Muscle of back (tissue), 13 donors: ENCODE results near the gene SSBP2. TPM values are rescaled to one million over a fixed set of nuclear protein-coding genes. Genes with fewer than 3 reads are reported as not detected.

Experiments
- DNase-seq, 3 donors: peaks; one replicate each; pipeline versions ENCODE4 v3.0.0 to v3.0.0-alpha.2; 2013
- long read RNA-seq, 9 donors: transcript quantifications; one replicate each; lab custom pipeline, GENCODE V29; 2026
- polyA plus RNA-seq, 10 donors: library from polyadenylated mRNA; unstranded; fragments of 120-200 nt; gene quantifications; one replicate each; pipeline ENCODE4 v1.2.1, GENCODE V29; 2013; ENCODE audit not compliant: insufficient read length in 10 of 10

SSBP2 gene
- 10 to 100 TPM; 50.0 to 76.8 (median 60.9) TPM for polyA plus RNA-seq
- long read RNA-seq, donor 1, full-length matches to known transcripts = 13 of 13 reads
- long read RNA-seq, donor 1, partial matches to known transcripts = 0 of 13 reads
- long read RNA-seq, donor 1, other reads (novel, unspliced or antisense) = 0 of 13 reads
- long read RNA-seq, donor 2, full-length matches to known transcripts = 11 of 11 reads
- long read RNA-seq, donor 2, partial matches to known transcripts = 0 of 11 reads
- long read RNA-seq, donor 2, other reads (novel, unspliced or antisense) = 0 of 11 reads
- long read RNA-seq, donor 3 = 0 reads
- long read RNA-seq, donor 4, full-length matches to known transcripts = 14 of 22 reads
- long read RNA-seq, donor 4, partial matches to known transcripts = 8 of 22 reads
- long read RNA-seq, donor 4, other reads (novel, unspliced or antisense) = 0 of 22 reads
- long read RNA-seq, donor 5, full-length matches to known transcripts = 10 of 17 reads
- long read RNA-seq, donor 5, partial matches to known transcripts = 7 of 17 reads
- long read RNA-seq, donor 5, other reads (novel, unspliced or antisense) = 0 of 17 reads
- long read RNA-seq, donor 6, full-length matches to known transcripts = 20 of 20 reads
- long read RNA-seq, donor 6, partial matches to known transcripts = 0 of 20 reads
- long read RNA-seq, donor 6, other reads (novel, unspliced or antisense) = 0 of 20 reads
- long read RNA-seq, donor 7, full-length matches to known transcripts = 3 of 3 reads
- long read RNA-seq, donor 7, partial matches to known transcripts = 0 of 3 reads
- long read RNA-seq, donor 7, other reads (novel, unspliced or antisense) = 0 of 3 reads
- long read RNA-seq, donor 8, full-length matches to known transcripts = 4 of 4 reads
- long read RNA-seq, donor 8, partial matches to known transcripts = 0 of 4 reads
- long read RNA-seq, donor 8, other reads (novel, unspliced or antisense) = 0 of 4 reads
- long read RNA-seq, donor 9, full-length matches to known transcripts = 1 of 1 reads
- long read RNA-seq, donor 9, partial matches to known transcripts = 0 of 1 reads
- long read RNA-seq, donor 9, other reads (novel, unspliced or antisense) = 0 of 1 reads

DNA sequence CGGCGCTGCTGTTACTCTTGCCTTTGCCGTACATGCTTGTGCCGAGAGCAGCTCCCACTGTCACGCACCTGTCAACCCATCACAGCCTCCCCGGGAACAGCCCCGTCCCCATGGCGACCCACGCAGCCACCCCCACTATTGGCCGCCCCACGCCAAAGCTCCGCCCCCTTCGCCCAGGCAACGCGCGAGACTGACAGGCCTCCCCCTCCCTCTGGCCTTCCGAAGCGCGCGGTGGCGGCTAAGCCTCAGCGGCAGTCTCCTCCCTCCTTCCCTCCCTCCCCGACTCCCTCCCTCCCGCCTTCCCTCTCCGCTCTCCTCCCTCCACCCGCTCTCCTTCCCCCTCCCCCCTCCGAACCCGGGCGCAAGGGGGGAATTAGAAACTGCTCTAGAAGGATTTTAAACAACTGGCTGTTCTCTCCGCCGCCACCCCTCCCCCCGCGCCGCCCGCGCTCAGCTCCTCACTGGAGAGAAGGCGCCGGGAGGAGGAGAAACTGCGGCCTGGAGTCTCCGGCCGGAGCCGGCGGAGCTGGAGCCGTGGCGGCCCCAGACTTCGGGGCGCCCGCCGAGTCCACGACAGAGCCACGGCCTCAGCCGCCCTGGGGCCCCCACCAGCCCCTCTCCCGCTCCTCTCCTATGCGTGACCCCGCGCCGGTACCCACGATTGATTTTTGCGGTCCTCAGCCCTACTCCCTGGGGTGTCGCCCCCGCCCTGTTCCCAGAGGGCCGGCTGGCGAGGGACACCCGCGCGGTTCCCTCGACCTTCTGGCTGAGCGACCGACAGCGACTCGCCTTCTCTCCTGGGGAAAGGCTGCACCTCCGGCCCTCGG lies at the start of gene SSBP2:
SSBP2 (minus strand) TSS at position 89 of the 827 bp plus-strand sequence; CDS start at position 34, 55 bp downstream.
- peak; percentile 99 to 100 (median 100) for DNase-seq

GRCh38 chr5:81795666-81796065 lies 44.8 kb upstream of the SSBP2 start:
- DNase-seq = no peak

GRCh38 chr5:81794226-81794625 lies 43.3 kb upstream of the SSBP2 start:
- DNase-seq = no peak

GRCh38 chr5:81790336-81790735 lies 39.4 kb upstream of the SSBP2 start:
- no peak for DNase-seq

- DNase-seq = no peak
These were observed 38.1 kb upstream of the SSBP2 start for GRCh38 chr5:81789033-81789432.

GRCh38 chr5:81788329-81788728 lies 37.4 kb upstream of the SSBP2 start:
- DNase-seq = no peak

DNA sequence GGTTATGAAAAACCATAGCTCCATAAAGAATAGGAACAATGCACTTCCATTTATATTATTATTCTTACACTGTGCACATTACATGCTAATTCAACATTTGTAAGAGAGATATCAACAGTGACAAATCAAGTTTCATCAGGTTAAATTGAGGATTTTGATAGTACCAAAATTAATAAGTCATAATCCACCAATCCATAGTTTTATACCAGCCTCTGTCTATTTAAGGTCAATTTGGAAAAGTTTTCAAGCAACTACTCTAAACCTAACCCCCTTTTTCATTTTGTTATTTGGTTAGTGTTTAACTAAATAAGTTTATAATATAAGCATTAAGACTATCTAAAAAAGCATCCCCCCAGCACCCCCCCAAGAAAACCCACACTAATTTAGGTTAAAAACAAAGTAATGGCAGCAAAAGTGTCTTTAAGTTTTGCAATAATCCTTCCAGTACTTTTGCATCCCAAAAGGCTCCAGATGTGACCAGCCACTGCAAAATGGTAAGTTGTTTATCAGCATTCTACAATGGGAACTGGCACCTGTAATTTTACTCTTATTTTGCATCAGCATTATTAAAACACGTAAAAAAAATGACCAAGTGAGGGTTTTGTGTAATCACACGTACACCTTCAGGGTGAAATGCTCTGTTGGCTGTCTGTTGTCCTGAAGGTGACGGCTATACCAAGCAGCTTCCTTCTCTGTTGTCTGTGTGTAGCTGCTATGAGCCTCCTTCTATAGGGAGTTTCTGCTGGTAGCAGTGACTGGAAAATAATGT lies 36.8 kb upstream of the SSBP2 start:
- peak; percentile 90 to 96 (median 92) for DNase-seq

- peak in 1 of 3 donors; percentile 56 for DNase-seq
These were observed 36.1 kb upstream of the SSBP2 start for GRCh38 chr5:81786991-81787390.

- no peak for DNase-seq
These were observed 35.6 kb upstream of the SSBP2 start for GRCh38 chr5:81786496-81786895.

DNA sequence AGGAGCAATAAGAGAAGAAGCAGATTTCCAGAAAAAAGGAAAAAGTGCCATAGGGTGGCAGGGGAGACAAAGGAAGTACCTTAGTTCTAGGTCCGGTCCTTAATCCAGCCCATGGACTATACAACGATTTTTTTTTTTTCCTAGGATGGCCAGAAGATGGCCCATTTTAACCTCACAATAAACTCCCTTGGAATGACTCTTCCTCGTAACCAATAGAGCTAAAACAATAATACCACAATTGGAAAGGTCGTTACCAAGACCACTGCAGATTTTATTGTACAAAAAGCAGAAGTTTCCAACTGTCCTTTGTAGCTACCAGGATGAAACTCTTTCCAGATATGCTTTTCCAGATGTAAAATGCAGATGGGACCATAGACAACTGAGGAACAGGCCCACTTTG lies 34.4 kb upstream of the SSBP2 start:
- DNase-seq = no peak

- DNase-seq = no peak
These were observed 32.5 kb upstream of the SSBP2 start for GRCh38 chr5:81783401-81783800.

DNA sequence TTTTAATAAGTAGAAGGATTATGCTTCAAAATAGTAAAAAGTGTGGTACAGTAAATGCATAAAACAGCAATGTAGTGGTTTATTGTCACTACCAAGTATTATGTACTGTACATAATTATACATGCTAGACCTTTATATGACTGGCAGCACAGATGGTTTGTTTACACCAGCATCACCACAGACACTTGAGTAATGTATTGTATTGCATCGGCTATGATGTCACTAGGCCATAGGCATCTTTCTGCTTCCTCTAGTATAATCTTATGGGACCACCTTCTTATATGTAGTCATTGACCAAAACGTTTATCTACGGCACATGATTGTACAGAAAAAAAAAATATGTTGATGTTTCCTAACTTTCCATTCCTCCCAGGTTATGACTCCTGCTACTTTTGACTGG lies 31.9 kb upstream of the SSBP2 start:
- no peak for DNase-seq

DNA sequence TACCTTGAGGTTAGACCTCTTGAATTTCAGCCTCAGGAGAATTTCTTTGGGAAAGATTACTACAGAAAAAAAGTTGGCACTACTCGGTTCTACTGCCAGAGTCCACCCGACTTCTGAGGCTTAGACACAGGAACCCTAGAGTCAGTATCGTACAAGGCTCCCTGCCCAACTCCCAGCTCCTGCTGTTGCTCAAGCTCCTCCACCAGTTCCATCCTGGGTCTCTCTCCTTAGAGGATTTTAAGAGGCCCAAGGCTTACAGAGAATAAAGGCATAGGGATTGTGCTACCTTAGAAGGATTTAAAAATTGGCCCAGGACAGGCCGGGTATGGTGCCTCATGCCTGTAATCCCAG lies 29.0 kb upstream of the SSBP2 start:
- DNase-seq = no peak

GRCh38 chr5:81779125-81779915 lies 28.4 kb upstream of the SSBP2 start:
- peak in 2 of 3 donors; percentile 47 to 75 for DNase-seq

- DNase-seq = peak in 1 of 3 donors; percentile 51
These were observed 27.7 kb upstream of the SSBP2 start for GRCh38 chr5:81778642-81779041.

DNA sequence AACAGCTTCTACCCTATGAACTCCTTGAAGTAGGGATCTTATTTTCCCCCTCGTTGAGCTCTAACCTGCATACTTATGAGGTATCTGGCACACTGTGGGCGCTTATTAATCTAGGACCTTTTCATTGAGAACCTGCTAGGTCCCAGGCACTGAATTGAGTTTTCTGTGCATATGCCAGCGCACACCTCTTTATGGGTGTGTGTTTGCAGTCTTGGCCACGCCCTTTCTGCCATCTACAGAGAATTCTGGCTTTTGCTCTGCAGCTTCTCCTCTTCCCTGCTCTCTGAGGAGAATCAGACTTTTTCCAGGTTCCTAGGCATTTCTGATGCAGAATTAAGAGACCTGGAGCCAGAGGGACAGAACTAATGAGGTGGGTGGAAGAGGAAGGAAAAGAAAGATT lies 25.4 kb upstream of the SSBP2 start:
- DNase-seq = no peak

DNA sequence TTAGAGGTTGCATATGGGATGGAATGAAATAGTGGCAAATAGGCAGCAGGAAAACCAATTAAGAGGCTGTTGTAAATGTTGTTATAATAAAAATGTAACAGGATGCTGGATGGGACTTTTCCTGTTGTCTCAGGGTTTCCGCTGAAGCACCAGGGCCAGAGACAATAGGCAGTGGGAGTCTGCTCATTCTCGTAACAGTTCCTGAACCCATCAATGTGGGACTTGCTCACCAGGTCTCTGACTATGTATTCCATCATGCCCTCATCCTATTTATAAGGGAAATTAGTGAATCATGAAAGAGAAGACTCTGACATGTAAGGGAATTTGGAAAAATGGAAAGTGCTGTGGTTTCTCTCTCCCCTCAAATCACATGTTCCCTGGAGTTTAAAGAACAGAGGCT lies 23.5 kb upstream of the SSBP2 start:
- no peak for DNase-seq

DNA sequence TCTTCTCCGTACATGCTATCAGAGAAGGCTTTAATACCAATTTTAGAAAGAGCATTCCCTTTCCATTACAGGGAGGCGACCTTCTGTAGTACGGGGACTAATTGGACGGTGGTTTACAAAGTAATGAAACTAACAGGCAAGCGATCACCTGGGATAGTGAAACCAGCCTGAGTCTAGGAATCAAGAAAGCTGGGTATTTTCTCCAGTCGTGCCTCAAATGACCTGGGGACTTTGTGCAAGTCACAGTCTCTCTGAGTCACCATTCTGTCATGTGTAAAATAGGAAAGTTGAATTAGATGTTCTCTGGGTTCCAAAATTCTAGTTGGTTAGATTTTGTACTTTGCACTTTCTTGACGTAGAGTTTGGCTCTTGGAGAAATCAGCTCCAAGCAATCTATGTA lies 22.7 kb upstream of the SSBP2 start:
- no peak for DNase-seq

- no peak for DNase-seq
These were observed 22.3 kb upstream of the SSBP2 start for GRCh38 chr5:81773161-81773560.

- DNase-seq = no peak
These were observed 21.6 kb upstream of the SSBP2 start for GRCh38 chr5:81772488-81772887.
